ENCODE results near the gene OR4K1. TPM values are rescaled to one million over a fixed set of nuclear protein-coding genes. Genes with fewer than 3 reads are reported as not detected.

OR4K1 gene
- polyA plus RNA-seq, 3 donors = not detected

DNA sequence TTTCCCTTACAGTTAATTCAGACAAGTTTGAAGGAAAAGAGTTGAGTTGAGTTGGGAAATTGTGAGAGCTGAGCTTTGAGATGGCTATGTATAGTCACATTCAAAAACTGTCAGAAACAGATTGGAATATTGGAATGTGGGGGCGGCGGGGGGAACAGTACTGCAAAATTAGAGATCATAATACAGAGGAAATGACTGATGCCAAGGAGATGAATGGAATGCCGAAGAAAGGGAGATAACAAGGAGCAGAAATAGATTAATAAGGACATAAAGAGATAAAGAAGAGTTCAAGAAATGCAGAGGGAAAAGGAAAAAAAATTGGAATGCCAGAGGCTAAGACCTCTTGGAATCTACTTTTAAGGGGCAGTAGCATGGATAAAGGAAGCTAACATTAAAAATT, 13.5 kb upstream of the OR4K1 start:
- no peak overlapping the region for H3K4me3 Mint-ChIP-seq
- Histone ChIP-seq H3K79me2 (ENCODE audit: insufficient read depth, low read length) (no peaks in the 10 kb centered on the region), H3K4me2 (replicated peaks; ENCODE audit: extremely low read depth, low read length, poor library complexity, severe bottlenecking) (no peak overlapping the region), H2AFZ (ENCODE audit: insufficient read depth, low read depth, low read length, poor library complexity, severe bottlenecking) (no peak overlapping the region), H4K20me1 (ENCODE audit: insufficient read depth, low read length) (no peaks in the 10 kb centered on the region), H3K4me1 (ENCODE audit: control insufficient read depth in 1 of 2, insufficient read depth in 2 of 2, low read length in 2 of 2) (no peaks in the 10 kb centered on the region), H3K27ac (ENCODE audit: low read depth in 1 of 2, low read length in 2 of 2) (no peak overlapping the region), H3K36me3 (replicated peaks in 1 of 2; ENCODE audit: control insufficient read depth in 1 of 2, insufficient read depth in 2 of 2, low read length in 2 of 2) (no peaks in the 10 kb centered on the region), H3K9ac (ENCODE audit: insufficient read depth, low read length, poor library complexity, severe bottlenecking) (no peak overlapping the region), H3K4me3 (replicated peaks in 1 of 3; ENCODE audit: low read depth in 2 of 3, low read length in 3 of 3) (no peak overlapping the region), H3K27me3 (ENCODE audit: control insufficient read depth in 2 of 2, insufficient read depth in 2 of 2, low read length in 2 of 2) (no peaks in the 10 kb centered on the region), H3K9me3 (replicated peaks in 1 of 2; ENCODE audit: control insufficient read depth in 1 of 2, insufficient read depth in 1 of 2, low read length in 2 of 2) (no peaks in the 10 kb centered on the region)
- no peaks in the 10 kb centered on the region for H3K4me1 Mint-ChIP-seq
- TF ChIP-seq, protein P1, sequence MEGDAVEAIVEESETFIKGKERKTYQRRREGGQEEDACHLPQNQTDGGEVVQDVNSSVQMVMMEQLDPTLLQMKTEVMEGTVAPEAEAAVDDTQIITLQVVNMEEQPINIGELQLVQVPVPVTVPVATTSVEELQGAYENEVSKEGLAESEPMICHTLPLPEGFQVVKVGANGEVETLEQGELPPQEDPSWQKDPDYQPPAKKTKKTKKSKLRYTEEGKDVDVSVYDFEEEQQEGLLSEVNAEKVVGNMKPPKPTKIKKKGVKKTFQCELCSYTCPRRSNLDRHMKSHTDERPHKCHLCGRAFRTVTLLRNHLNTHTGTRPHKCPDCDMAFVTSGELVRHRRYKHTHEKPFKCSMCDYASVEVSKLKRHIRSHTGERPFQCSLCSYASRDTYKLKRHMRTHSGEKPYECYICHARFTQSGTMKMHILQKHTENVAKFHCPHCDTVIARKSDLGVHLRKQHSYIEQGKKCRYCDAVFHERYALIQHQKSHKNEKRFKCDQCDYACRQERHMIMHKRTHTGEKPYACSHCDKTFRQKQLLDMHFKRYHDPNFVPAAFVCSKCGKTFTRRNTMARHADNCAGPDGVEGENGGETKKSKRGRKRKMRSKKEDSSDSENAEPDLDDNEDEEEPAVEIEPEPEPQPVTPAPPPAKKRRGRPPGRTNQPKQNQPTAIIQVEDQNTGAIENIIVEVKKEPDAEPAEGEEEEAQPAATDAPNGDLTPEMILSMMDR (IDR thresholded peaks at IDR 0.05) = no peak
- intact Hi-C loops (cut with micrococcal nuclease) = no loop called here
- H3K36me3 Mint-ChIP-seq = no peaks in the 10 kb centered on the region
- H3K27me3 Mint-ChIP-seq (ENCODE audit: low read depth in 3 of 3) = peaks cover 0 to under 1% (median 0%) of the 10 kb centered on the region in 3 donors
- H3K9me3 Mint-ChIP-seq = peaks cover 0 to 1% (median 0%) of the 10 kb centered on the region in 7 donors
- 70% methylated on average over 3 of the region's 3 CpGs for WGBS (ENCODE audit: insufficient coverage)
- no peak overlapping the region for H3K27ac Mint-ChIP-seq
- no peak for DNase-seq

DNA sequence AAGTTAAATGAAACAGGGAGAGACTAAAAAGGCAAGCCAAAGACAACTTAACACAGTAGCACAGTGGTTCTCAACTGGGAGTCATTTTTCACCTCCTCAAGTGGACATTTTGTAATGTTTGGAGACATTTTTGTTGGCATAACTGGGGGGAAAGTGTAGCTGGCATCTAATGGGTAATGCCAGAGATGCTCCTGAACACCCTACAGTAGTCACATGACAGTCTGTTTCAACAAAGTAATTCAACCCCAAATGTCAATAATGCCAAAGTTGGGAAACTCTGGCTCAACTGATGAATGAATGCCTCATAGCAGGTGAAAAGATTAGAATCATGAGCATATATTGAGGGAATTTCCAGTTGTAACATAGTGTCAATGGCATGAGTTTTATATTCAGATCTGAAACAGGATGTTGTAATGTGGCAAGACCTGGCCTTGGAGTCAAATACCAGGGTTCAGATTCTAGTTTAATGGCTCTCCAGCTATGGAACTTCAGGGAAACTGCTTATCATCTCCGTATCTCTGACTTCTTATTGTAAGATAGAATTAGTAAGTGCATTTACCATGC, 12.7 kb upstream of the OR4K1 start:
- no peaks in the 10 kb centered on the region for H3K27me3 Mint-ChIP-seq (ENCODE audit: low read depth in 3 of 3)
- no peaks in the 10 kb centered on the region for H3K4me1 ChIP-seq (ENCODE audit: control insufficient read depth in 1 of 2, insufficient read depth in 2 of 2, low read length in 2 of 2)
- TF ChIP-seq, protein P1 (IDR thresholded peaks at IDR 0.05) = no peak
- no peaks in the 10 kb centered on the region for H3K9me3 ChIP-seq (replicated peaks in 1 of 2; ENCODE audit: control insufficient read depth in 1 of 2, insufficient read depth in 1 of 2, low read length in 2 of 2)
- intact Hi-C loops (cut with micrococcal nuclease) = no loop called here
- no peaks in the 10 kb centered on the region for H3K27me3 ChIP-seq (ENCODE audit: control insufficient read depth in 2 of 2, insufficient read depth in 2 of 2, low read length in 2 of 2)
- H3K36me3 ChIP-seq (replicated peaks in 1 of 2; ENCODE audit: control insufficient read depth in 1 of 2, insufficient read depth in 2 of 2, low read length in 2 of 2) = no peaks in the 10 kb centered on the region
- H3K4me1 Mint-ChIP-seq = no peaks in the 10 kb centered on the region
- no CpG with 5 or more reads among the region's 1 CpG for WGBS (ENCODE audit: insufficient coverage)
- no peak overlapping the region for H3K27ac Mint-ChIP-seq
- no peak overlapping the region for H3K4me3 ChIP-seq (replicated peaks in 1 of 3; ENCODE audit: low read depth in 2 of 3, low read length in 3 of 3)
- H3K9ac ChIP-seq (ENCODE audit: insufficient read depth, low read length, poor library complexity, severe bottlenecking) = no peak overlapping the region
- no peak for DNase-seq
- H3K4me3 Mint-ChIP-seq = no peak overlapping the region
- no peak overlapping the region for H2AFZ ChIP-seq (ENCODE audit: insufficient read depth, low read depth, low read length, poor library complexity, severe bottlenecking)
- no peaks in the 10 kb centered on the region for H3K79me2 ChIP-seq (ENCODE audit: insufficient read depth, low read length)
- H3K27ac ChIP-seq (ENCODE audit: low read depth in 1 of 2, low read length in 2 of 2) = no peak overlapping the region
- H3K9me3 Mint-ChIP-seq = peaks cover 0 to under 1% (median 0%) of the 10 kb centered on the region in 7 donors
- no peaks in the 10 kb centered on the region for H4K20me1 ChIP-seq (ENCODE audit: insufficient read depth, low read length)
- no peak overlapping the region for H3K4me2 ChIP-seq (replicated peaks; ENCODE audit: extremely low read depth, low read length, poor library complexity, severe bottlenecking)
- H3K36me3 Mint-ChIP-seq = no peaks in the 10 kb centered on the region

Data from CD14-positive monocyte (primary cell).